ENCODE measurements around the gene SEL1L. TPM values are rescaled to one million over a fixed set of nuclear protein-coding genes. Genes with fewer than 3 reads are reported as not detected.

Gene SEL1L
- total RNA-seq (2014; rRNA removed; shearing (Covaris generic)) (58.3 and 68.8 TPM in 2 replicates), total RNA-seq (2022) (185 and 195 TPM in 2 replicates), Bru-seq, nascent RNA (percentile 95 among the genes with signal in this experiment), BruChase-seq, experiment 1, labeled RNA remaining after a 6-hour chase (percentile 90 among the genes with signal in this experiment), BruChase-seq, experiment 2, labeled RNA remaining after a 2-hour chase (percentile 96 among the genes with signal in this experiment)
- long read RNA-seq, full-length matches to known transcripts: 575 of 750 reads
- long read RNA-seq, partial matches to known transcripts: 41 of 750 reads
- long read RNA-seq, other reads (novel, unspliced or antisense): 134 of 750 reads

DNA sequence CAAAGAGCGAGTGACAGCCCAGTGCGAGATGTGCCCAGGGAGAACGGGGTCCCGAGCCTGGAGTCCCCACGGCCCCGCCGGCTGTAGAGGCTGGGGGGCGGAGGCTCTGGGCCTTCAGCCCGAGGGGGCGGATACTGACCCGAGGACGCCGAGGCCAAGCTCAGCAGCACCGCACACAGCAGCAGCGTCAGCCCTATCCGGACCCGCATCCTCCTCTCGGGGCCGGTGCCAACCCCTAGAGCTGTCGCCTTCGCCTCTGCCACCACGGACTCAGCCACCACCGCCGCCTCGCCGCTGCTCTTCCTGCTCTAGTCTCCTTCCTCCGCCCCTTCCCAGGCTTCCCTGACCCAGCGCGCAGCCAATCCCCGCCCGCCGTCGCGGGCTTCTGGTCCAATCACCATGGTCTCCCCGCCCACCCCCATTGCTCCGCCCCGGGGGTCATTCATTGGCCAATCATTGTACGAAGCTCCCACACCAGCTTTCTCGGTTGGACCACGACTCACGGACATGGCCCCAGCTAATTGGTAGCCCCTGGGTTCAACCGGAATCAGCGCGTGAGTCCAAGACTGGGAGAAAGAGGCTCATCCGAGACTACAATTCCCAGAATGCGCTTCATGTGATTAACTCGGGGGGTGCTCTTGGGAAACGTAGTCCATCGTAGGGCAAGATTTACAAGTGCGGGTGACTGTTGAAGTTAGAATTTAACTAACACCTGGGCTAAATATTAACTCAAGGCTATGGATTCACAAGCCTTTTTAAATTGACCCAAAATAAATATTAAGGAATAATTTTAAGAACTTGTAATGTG lies at the start of gene SEL1L:
Gene SEL1L (minus strand): TSS at position 318 of the 808 bp plus-strand sequence. CDS start 109 bp downstream, at position 209.
- Histone ChIP-seq H3K9me3 (ENCODE audit: low read length) (0 out of 2 replicates have a peak, but pooled peaks cover 6% of the 10 kb centered on the region), H3K4me2 (ENCODE audit: low read length) (peak within 1 kb of the TSS; percentile 81), H3K27ac (ENCODE audit: low read depth, low read length, poor library complexity, severe bottlenecking) (no peak within 1 kb of the TSS), H3K9me2 (ENCODE audit: insufficient read depth, low read length) (no peaks in the 10 kb centered on the region), H2AFZ (ENCODE audit: low read length) (peak within 1 kb of the TSS; percentile 90), H4K20me1 (ENCODE audit: insufficient read depth, low read length) (peaks cover 17% of the 10 kb centered on the region; the same call in 1 of the 2 replicates), H3K4me3 (ENCODE audit: low read depth, low read length, poor library complexity, severe bottlenecking) (peak within 1 kb of the TSS; percentile 84), H3K36me3 (ENCODE audit: insufficient read depth, low read length) (peaks cover 15% of the 10 kb centered on the region; the same call in 1 of the 2 replicates), H3K79me2 (ENCODE audit: insufficient read depth, low read depth, low read length) (peaks cover 48% of the 10 kb centered on the region), H3K4me1 (ENCODE audit: insufficient read depth, low read length, poor library complexity, severe bottlenecking) (peaks cover 48% of the 10 kb centered on the region)
- BruUV-seq (replicated peaks): no TSS peak
- CTCF ChIA-PET (ENCODE audit: unreplicated experiment): interaction anchor here (0.9 to 1.0 kb wide), 2 partner anchors 69 to 471 kb away, joined by 3 read pairs; no protein-coding TSS in a partner anchor
- intact Hi-C loops (cut with micrococcal nuclease; ENCODE audit: unreplicated experiment): loop anchor here (1.0 to 10.0 kb wide), 4 partner anchors 62 to 599 kb away; no protein-coding TSS in a partner anchor
- TF ChIP-seq, protein P1, sequence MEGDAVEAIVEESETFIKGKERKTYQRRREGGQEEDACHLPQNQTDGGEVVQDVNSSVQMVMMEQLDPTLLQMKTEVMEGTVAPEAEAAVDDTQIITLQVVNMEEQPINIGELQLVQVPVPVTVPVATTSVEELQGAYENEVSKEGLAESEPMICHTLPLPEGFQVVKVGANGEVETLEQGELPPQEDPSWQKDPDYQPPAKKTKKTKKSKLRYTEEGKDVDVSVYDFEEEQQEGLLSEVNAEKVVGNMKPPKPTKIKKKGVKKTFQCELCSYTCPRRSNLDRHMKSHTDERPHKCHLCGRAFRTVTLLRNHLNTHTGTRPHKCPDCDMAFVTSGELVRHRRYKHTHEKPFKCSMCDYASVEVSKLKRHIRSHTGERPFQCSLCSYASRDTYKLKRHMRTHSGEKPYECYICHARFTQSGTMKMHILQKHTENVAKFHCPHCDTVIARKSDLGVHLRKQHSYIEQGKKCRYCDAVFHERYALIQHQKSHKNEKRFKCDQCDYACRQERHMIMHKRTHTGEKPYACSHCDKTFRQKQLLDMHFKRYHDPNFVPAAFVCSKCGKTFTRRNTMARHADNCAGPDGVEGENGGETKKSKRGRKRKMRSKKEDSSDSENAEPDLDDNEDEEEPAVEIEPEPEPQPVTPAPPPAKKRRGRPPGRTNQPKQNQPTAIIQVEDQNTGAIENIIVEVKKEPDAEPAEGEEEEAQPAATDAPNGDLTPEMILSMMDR (conservative IDR thresholded peaks at IDR 0.05; ENCODE audit: low read length): no peak
- TF ChIP-seq EZH2phosphoT487 (IDR thresholded peaks at IDR 0.05; ENCODE audit: borderline replicate concordance, low read depth, low read length): no peak
- POLR2A ChIA-PET: interaction anchor here (0.5 to 6.9 kb wide), 17 partner anchors 11 to 881 kb away, joined by 3 to 108 read pairs (median 3); no protein-coding TSS in a partner anchor
- peak; percentile 100 for DNase-seq (ENCODE audit: low spot score)

DNA sequence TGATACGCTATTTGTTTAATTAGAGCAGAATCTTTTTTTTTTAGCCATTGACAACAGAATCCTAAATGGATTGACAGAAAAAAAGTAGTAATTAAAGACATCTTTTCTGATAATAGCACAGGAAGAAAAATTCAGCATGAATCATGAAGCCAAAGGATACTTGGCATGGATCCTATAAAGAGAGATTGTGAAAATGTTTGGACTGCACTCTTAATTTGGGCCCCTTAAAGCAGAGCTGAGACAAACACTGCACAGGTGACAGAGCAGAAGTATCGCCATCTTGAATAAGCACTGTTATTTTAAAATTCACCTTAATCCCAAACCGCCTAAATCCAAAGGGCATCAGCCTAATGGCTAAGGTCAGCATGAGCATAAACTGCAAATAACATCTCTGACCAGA lies 48.8 kb upstream of the SEL1L start:
- no peaks in the 10 kb centered on the region for H3K9me2 ChIP-seq (ENCODE audit: insufficient read depth, low read length)
- ChIA-PET POLR2A (interaction anchor here (0.7 kb wide), 1 partner anchor 1918 kb away, joined by 3 read pairs; no protein-coding TSS in a partner anchor), CTCF (ENCODE audit: unreplicated experiment) (no interaction called here)
- H3K4me2 ChIP-seq (ENCODE audit: low read length): no peak overlapping the region
- H3K27ac ChIP-seq (ENCODE audit: low read depth, low read length, poor library complexity, severe bottlenecking): no peak overlapping the region
- intact Hi-C loops (cut with micrococcal nuclease; ENCODE audit: unreplicated experiment): no loop called here
- no peaks in the 10 kb centered on the region for H3K4me1 ChIP-seq (ENCODE audit: insufficient read depth, low read length, poor library complexity, severe bottlenecking)
- BruUV-seq (replicated peaks): no TSS peak
- H4K20me1 ChIP-seq (ENCODE audit: insufficient read depth, low read length): no peaks in the 10 kb centered on the region
- H3K9me3 ChIP-seq (ENCODE audit: low read length): no peaks in the 10 kb centered on the region
- H3K36me3 ChIP-seq (ENCODE audit: insufficient read depth, low read length): no peaks in the 10 kb centered on the region
- H3K79me2 ChIP-seq (ENCODE audit: insufficient read depth, low read depth, low read length): no peaks in the 10 kb centered on the region
- no peak overlapping the region for H3K4me3 ChIP-seq (ENCODE audit: low read depth, low read length, poor library complexity, severe bottlenecking)
- no peak for TF ChIP-seq EZH2phosphoT487 (IDR thresholded peaks at IDR 0.05; ENCODE audit: borderline replicate concordance, low read depth, low read length)
- TF ChIP-seq, protein P1 (conservative IDR thresholded peaks at IDR 0.05; ENCODE audit: low read length): no peak
- no peak for DNase-seq (ENCODE audit: low spot score)
- no peak overlapping the region for H2AFZ ChIP-seq (ENCODE audit: low read length)
